Mammary epithelial cell (primary cell): ENCODE results near the gene NTN4.

ENCODE experiments used
- CTCF ChIP-seq, 2 donors: IDR thresholded peaks in 1 of 2; conservative IDR thresholded peaks in 1 of 2; 2 replicates each; pipeline ENCODE4 v1.5.1; 2011 to 2012; ENCODE audit warnings: inconsistent platforms in 2 of 2, low read length in 2 of 2, mild to moderate bottlenecking in 2 of 2, control low read depth in 1 of 2, low read depth in 1 of 2; ENCODE audit not compliant: insufficient read depth in 1 of 2; ENCODE audit errors: extremely low read depth in 1 of 2
- EZH2 ChIP-seq: IDR thresholded peaks from 2 replicates; pipeline ENCODE4 v1.6.1; 2012; ENCODE audit warnings: low read length, inconsistent platforms, borderline replicate concordance

DNA sequence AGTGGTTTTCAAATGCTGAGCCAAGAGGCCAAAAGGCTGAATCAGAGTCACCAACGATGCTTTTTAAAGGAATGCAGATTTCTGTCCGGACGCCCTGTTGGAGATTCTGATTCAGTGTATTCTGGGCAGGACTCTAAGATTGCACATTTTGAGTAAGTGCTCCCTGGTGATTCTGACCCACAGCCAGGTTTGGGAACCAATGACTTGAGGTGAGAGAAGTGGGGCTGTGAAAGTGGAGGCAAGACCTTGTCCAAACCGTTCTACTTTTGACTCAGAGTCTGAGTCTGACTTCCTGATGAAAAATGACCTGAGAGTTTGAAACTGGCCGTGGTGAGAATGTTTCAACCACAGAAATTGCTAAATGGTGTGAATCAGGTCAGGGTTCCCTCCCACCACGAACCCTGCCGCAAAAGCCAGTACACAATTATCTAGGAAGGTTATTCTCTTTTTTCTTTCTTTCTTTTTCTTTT lies 90.2 kb downstream of the NTN4 start:
- no peak for TF ChIP-seq EZH2
- TF ChIP-seq CTCF (conservative IDR thresholded peaks at IDR 0.05 in 1 of 2, IDR thresholded peaks at IDR 0.05 in 1 of 2; ENCODE audit: extremely low read depth in 1 of 2, insufficient read depth in 1 of 2, low read depth in 1 of 2, low read length in 2 of 2), result no peak
